ENCODE measurements around the gene PCSK6.

GRCh38 chr15:101497484-101498034 lies 8.1 kb upstream of the PCSK6 start:
- no peak for TF ChIP-seq POLR2A (IDR thresholded peaks at IDR 0.05; ENCODE audit: low read length)
- TF ChIP-seq GATA1 (IDR thresholded peaks at IDR 0.05; ENCODE audit: low read depth, low read length): no peak

All from erythroblast (primary cell).